ENCODE data around the gene MAP2K1.

GRCh38 chr15:66503780-66504562 is 117.3 kb downstream of the MAP2K1 start:
- TF ChIP-seq, protein P1, sequence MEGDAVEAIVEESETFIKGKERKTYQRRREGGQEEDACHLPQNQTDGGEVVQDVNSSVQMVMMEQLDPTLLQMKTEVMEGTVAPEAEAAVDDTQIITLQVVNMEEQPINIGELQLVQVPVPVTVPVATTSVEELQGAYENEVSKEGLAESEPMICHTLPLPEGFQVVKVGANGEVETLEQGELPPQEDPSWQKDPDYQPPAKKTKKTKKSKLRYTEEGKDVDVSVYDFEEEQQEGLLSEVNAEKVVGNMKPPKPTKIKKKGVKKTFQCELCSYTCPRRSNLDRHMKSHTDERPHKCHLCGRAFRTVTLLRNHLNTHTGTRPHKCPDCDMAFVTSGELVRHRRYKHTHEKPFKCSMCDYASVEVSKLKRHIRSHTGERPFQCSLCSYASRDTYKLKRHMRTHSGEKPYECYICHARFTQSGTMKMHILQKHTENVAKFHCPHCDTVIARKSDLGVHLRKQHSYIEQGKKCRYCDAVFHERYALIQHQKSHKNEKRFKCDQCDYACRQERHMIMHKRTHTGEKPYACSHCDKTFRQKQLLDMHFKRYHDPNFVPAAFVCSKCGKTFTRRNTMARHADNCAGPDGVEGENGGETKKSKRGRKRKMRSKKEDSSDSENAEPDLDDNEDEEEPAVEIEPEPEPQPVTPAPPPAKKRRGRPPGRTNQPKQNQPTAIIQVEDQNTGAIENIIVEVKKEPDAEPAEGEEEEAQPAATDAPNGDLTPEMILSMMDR (IDR thresholded peaks at IDR 0.05): no peak
- TF ChIP-seq POLR2A (IDR thresholded peaks at IDR 0.05): no peak
